ENCODE data around the gene GNAO1.

The GNAO1 gene

GRCh38 chr16:56314244-56314850, 123.1 kb downstream of the GNAO1 start:
- H3K27ac Mint-ChIP-seq, result no peak overlapping the region
- CTCF ChIA-PET, result no interaction called here
- H3K27me3 Mint-ChIP-seq, result peaks cover 28% of the 10 kb centered on the region
- no peak overlapping the region for H3K4me3 Mint-ChIP-seq
- no peaks in the 10 kb centered on the region for H3K9me3 Mint-ChIP-seq
- no peak for DNase-seq
- peaks cover 9% of the 10 kb centered on the region for H3K4me1 Mint-ChIP-seq
- H3K36me3 Mint-ChIP-seq, result no peaks in the 10 kb centered on the region

- no peak overlapping the region for H3K4me3 Mint-ChIP-seq
- no peak for DNase-seq
- CTCF ChIA-PET, result interaction anchor here (1.2 kb wide), 1 partner anchor 17 kb away, joined by 3 read pairs; no protein-coding TSS in a partner anchor
- H3K9me3 Mint-ChIP-seq, result no peaks in the 10 kb centered on the region
- H3K27ac Mint-ChIP-seq, result no peak overlapping the region
- H3K36me3 Mint-ChIP-seq, result no peaks in the 10 kb centered on the region
- peaks cover 9% of the 10 kb centered on the region for H3K4me1 Mint-ChIP-seq
- peaks cover 36% of the 10 kb centered on the region for H3K27me3 Mint-ChIP-seq
Observed at GRCh38 chr16:56315955-56316354, 124.7 kb downstream of the GNAO1 start.

DNA sequence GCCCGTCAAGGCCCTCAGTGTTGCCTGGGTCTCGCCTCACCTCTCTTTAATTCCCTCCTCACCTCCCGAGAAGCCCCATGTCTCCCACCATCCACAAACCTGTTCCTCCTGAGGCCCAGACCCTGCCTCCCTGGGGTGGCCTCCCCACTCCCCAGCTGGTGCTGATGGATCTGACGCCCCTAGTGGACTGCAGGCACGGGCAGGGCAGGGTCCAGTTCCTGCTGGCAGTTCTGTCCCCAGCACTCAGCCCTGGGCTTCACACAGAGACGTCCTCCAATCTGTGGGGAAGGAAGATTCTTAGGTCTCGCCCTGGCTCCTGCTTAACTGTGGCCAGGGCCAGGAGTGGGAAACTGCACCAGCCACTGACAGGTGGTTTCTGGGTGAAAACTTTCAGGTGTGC, 125.3 kb downstream of the GNAO1 start:
- CTCF ChIA-PET, result no interaction called here
- Mint-ChIP-seq H3K36me3 (no peaks in the 10 kb centered on the region), H3K27me3 (peaks cover 36% of the 10 kb centered on the region), H3K4me1 (peaks cover 9% of the 10 kb centered on the region), H3K27ac (no peak overlapping the region), H3K4me3 (no peak overlapping the region), H3K9me3 (no peaks in the 10 kb centered on the region)
- DNase-seq, result no peak

DNA sequence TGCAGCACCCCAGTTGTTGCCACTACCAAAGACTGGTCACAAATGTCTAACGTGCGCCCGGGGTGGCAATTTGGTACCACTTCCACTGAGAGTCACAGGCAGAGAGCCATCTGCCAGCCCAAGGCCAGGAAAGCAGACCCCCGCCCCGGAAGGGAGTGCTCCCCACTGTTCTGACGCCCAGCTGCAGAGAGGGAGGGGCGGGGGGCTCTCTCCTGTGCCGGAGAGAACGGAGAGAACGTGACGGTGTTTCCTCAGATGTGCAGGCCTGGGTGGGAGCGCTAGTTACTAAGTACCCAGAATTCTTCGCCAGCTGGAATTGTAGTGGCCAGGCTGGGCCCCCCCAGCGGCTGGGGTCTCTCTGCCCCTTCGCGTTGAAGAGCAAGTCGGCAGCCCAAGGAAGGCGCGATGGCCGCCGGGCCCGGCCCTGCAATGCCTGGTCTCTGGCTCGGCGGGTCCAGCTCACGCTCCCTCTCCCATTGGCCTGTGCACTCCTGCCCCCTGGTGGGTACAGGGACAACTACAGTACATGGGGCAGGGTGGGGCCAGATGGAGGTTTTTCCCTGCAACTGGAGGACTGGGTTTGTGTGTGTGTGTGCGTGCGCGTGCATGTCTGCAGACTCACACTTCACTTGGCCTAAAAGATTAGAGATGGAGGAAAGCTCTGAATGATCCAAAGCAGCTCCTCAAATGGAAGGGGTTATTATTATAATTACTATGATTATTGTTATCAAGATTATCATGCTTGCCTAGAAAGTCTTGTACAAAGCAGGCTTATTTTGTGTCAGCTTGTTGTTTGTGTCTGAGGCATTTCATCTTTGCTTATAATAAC, 126.9 kb downstream of the GNAO1 start:
- CTCF ChIA-PET, result interaction anchor here (0.6 to 2.9 kb wide), 29 partner anchors 9 to 853 kb away, joined by 3 to 67 read pairs (median 5); no protein-coding TSS in a partner anchor
- no peaks in the 10 kb centered on the region for H3K9me3 Mint-ChIP-seq
- peak; percentile 85 for DNase-seq
- no peak overlapping the region for H3K4me3 Mint-ChIP-seq
- no peak overlapping the region for H3K27ac Mint-ChIP-seq
- no peaks in the 10 kb centered on the region for H3K36me3 Mint-ChIP-seq
- peaks cover 9% of the 10 kb centered on the region for H3K4me1 Mint-ChIP-seq
- H3K27me3 Mint-ChIP-seq, result peaks cover 36% of the 10 kb centered on the region

DNA sequence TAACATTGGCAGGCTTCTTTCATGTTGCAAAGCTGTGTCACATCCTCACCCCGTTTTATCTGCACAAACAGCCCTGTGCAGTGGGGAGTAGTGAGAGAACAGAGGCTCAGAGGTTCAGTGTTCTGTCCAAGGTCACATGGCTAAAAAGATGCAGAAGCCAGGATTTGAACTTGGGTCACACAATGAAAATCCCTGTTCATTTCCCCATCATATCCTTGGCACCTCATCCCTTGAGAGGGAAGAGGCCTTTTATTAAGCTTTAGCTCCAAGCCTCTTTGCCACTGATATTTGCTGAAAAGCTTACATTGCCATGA, 127.5 kb downstream of the GNAO1 start:
- no peak overlapping the region for H3K4me3 Mint-ChIP-seq
- H3K27me3 Mint-ChIP-seq, result peaks cover 39% of the 10 kb centered on the region
- no peak overlapping the region for H3K27ac Mint-ChIP-seq
- no peaks in the 10 kb centered on the region for H3K36me3 Mint-ChIP-seq
- CTCF ChIA-PET, result interaction anchor here (0.9 to 2.9 kb wide), 26 partner anchors 9 to 853 kb away, joined by 3 to 67 read pairs (median 5); no protein-coding TSS in a partner anchor
- no peaks in the 10 kb centered on the region for H3K9me3 Mint-ChIP-seq
- DNase-seq, result no peak
- H3K4me1 Mint-ChIP-seq, result peaks cover 9% of the 10 kb centered on the region

- H3K36me3 Mint-ChIP-seq, result no peaks in the 10 kb centered on the region
- DNase-seq, result no peak
- peaks cover 9% of the 10 kb centered on the region for H3K4me1 Mint-ChIP-seq
- H3K4me3 Mint-ChIP-seq, result no peak overlapping the region
- H3K27ac Mint-ChIP-seq, result no peak overlapping the region
- H3K9me3 Mint-ChIP-seq, result no peaks in the 10 kb centered on the region
- CTCF ChIA-PET, result interaction anchor here (1.0 to 2.9 kb wide), 16 partner anchors 8 to 854 kb away, joined by 3 to 67 read pairs (median 8); no protein-coding TSS in a partner anchor
- peaks cover 39% of the 10 kb centered on the region for H3K27me3 Mint-ChIP-seq
Observed at GRCh38 chr16:56319376-56319775, 128.1 kb downstream of the GNAO1 start.

GRCh38 chr16:56320056-56320455, 128.8 kb downstream of the GNAO1 start:
- no peak for DNase-seq
- Mint-ChIP-seq H3K4me3 (no peak overlapping the region), H3K27me3 (peaks cover 39% of the 10 kb centered on the region), H3K9me3 (no peaks in the 10 kb centered on the region), H3K36me3 (no peaks in the 10 kb centered on the region), H3K27ac (no peak overlapping the region), H3K4me1 (peaks cover 9% of the 10 kb centered on the region)
- CTCF ChIA-PET, result interaction anchor here (0.6 to 2.9 kb wide), 4 partner anchors 9 to 376 kb away, joined by 3 to 67 read pairs (median 7); no protein-coding TSS in a partner anchor

DNA sequence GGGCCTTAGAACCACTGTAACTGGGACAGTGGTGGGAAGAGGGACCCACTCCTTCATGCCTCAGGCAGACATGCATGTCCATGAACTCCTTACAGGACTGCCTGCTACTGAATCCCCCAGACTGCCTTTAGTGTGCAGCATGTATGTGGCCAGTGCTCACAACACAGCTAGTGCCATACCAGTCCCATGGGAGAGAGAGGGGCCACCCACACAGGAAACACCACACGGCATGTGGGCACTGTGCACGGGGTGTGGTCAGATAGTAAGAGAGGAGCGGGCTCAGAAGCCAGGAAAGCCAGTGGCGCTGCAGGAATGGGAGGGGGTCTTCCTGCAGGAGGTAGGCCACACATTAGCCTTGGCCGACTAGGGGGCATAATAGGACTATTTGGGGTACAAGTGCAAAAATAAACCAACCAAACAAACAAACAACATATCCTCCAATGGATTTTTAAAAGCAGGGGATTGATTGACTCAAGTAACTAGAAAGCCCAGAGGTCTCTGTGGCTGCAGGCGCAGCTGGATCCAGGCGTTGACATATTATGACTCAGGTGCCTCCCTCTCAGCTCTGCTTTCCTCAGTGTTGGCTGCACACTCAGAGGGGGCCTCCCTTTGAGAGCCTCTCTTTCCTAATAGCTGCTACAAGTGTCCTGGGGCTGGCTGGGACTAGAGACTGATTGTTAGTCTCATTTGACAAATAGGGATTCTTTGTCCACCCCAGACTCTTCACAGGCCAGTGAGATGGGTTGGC, 129.7 kb downstream of the GNAO1 start:
- H3K9me3 Mint-ChIP-seq, result no peaks in the 10 kb centered on the region
- no peak overlapping the region for H3K27ac Mint-ChIP-seq
- peaks cover 38% of the 10 kb centered on the region for H3K27me3 Mint-ChIP-seq
- H3K36me3 Mint-ChIP-seq, result no peaks in the 10 kb centered on the region
- CTCF ChIA-PET, result no interaction called here
- no peak for DNase-seq
- H3K4me1 Mint-ChIP-seq, result peaks cover 9% of the 10 kb centered on the region
- H3K4me3 Mint-ChIP-seq, result no peak overlapping the region

DNA sequence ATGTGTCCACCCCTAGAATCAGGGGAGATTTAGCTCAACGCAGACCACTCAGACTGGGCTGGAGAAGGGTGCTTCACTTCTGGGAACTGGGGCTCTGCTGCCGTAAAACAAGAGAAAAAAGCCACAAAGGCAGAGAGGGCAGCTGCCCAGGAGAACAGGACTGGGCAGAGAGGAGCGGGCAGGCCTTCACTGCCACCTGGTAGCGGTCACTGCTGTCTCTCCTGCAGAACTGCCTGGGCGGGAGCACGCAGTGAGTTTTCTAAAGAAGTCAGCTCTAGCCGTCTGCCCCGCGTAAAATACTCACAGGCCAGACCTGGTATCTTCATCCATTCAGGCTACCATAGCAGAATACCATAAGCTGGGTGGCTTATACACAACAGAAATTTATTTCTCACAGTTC, 130.3 kb downstream of the GNAO1 start:
- peaks cover 32% of the 10 kb centered on the region for H3K27me3 Mint-ChIP-seq
- no peak overlapping the region for H3K27ac Mint-ChIP-seq
- CTCF ChIA-PET, result no interaction called here
- DNase-seq, result no peak
- no peaks in the 10 kb centered on the region for H3K9me3 Mint-ChIP-seq
- H3K36me3 Mint-ChIP-seq, result no peaks in the 10 kb centered on the region
- H3K4me3 Mint-ChIP-seq, result no peak overlapping the region
- H3K4me1 Mint-ChIP-seq, result peaks cover 9% of the 10 kb centered on the region

- no peaks in the 10 kb centered on the region for H3K36me3 Mint-ChIP-seq
- no peak overlapping the region for H3K27ac Mint-ChIP-seq
- no peaks in the 10 kb centered on the region for H3K9me3 Mint-ChIP-seq
- CTCF ChIA-PET, result no interaction called here
- DNase-seq, result no peak
- no peaks in the 10 kb centered on the region for H3K4me1 Mint-ChIP-seq
- peaks cover 13% of the 10 kb centered on the region for H3K27me3 Mint-ChIP-seq
- H3K4me3 Mint-ChIP-seq, result no peak overlapping the region
Observed at GRCh38 chr16:56324406-56324805, 133.1 kb downstream of the GNAO1 start.

DNA sequence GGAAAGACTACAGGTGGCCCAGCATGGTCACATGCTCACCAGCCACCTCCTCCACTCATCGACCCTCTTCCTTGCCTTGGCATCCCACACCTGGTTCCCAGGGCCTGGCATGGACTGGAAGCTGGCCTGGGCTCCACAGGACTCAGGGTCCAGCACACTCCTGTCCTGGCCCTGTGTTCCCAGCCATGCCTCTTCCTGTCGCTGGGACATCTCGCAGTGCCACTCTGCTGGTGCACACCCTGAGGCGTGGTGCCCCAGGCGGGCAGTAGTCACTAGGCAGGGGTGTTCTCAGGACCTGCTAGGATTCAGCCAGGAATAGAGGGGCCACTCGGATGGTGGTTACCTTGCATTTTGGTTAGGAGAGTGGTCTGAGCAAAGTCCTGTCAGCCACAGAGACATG, 134.7 kb downstream of the GNAO1 start:
- CTCF ChIA-PET, result no interaction called here
- no peaks in the 10 kb centered on the region for H3K4me1 Mint-ChIP-seq

DNA sequence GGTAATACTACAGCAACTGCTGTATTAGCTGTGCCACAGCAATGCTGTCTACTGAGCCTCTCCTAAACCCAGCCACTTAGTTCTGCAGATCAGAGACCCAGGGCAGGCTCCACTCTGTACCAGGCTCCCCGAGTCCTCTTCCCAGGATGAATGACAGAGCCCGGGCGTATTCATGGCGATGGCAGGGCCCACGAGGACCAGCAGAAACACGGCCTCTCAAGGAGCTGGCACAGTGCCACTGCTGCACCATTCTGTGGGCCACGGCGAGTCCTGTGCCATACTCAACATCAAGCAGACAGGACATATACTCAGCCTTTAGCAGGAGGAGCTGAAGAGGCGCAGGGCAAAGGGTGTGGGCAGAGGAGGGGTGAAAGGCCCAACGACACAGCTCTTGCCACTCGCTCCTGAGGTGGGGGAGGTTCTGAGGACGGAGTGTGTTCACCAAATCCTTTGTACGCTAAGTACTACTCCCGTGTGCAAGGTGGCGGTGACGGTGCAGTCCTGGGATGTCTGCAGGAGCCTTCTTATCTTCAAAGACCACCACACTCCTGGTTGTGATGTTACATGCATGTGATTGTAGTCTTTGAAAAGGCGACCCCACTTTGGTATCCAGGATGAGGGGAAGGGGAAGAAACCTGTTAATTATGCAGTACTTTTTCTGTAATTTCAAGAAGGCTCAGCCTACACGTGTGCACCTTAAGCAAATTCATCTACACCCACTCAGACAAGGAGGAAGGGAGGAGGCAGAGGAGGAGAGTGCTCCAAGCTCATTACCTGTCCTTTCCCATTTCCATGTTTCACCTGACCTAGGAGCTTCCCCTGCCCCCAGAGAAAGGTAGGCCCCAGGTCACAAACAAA, 136.0 kb downstream of the GNAO1 start:
- Mint-ChIP-seq H3K4me1 (no peaks in the 10 kb centered on the region), H3K36me3 (no peaks in the 10 kb centered on the region), H3K9me3 (no peaks in the 10 kb centered on the region), H3K27ac (no peak overlapping the region), H3K4me3 (no peak overlapping the region), H3K27me3 (peaks cover 4% of the 10 kb centered on the region)
- no peak for DNase-seq
- CTCF ChIA-PET, result interaction anchor here (1.9 to 2.2 kb wide), 2 partner anchors 9 to 15 kb away, joined by 4 to 10 read pairs; no protein-coding TSS in a partner anchor

More for the DNA sequence above, 134.7 kb downstream of the GNAO1 start:
- no peak overlapping the region for H3K4me3 Mint-ChIP-seq
- H3K36me3 Mint-ChIP-seq, result no peaks in the 10 kb centered on the region
- H3K27ac Mint-ChIP-seq, result no peak overlapping the region
- peaks cover 4% of the 10 kb centered on the region for H3K27me3 Mint-ChIP-seq
- no peaks in the 10 kb centered on the region for H3K9me3 Mint-ChIP-seq
- no peak for DNase-seq

DNA sequence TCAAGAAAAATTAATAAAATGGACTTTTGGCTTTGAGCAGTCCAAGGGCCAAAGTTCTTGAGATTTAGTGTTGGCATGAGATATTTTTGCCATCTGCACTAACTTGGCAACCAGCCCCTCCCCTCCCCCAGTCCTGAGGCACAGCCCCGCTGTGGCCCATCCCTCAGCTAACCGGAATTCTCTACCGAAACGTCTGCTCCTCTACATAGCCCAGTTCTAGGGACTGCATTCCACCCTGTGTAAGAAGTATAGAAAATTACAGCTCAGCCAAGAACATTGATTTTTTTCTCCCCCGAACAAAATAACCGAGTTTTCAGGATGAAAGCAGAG, 136.6 kb downstream of the GNAO1 start:
- Mint-ChIP-seq H3K27me3 (peaks cover 4% of the 10 kb centered on the region), H3K4me1 (no peaks in the 10 kb centered on the region), H3K9me3 (no peaks in the 10 kb centered on the region), H3K27ac (no peak overlapping the region), H3K4me3 (no peak overlapping the region), H3K36me3 (no peaks in the 10 kb centered on the region)
- CTCF ChIA-PET, result interaction anchor here (1.9 to 2.2 kb wide), 2 partner anchors 9 to 15 kb away, joined by 4 to 10 read pairs; no protein-coding TSS in a partner anchor
- no peak for DNase-seq
